ENCODE data around the gene GMFB.

The GMFB gene

DNA sequence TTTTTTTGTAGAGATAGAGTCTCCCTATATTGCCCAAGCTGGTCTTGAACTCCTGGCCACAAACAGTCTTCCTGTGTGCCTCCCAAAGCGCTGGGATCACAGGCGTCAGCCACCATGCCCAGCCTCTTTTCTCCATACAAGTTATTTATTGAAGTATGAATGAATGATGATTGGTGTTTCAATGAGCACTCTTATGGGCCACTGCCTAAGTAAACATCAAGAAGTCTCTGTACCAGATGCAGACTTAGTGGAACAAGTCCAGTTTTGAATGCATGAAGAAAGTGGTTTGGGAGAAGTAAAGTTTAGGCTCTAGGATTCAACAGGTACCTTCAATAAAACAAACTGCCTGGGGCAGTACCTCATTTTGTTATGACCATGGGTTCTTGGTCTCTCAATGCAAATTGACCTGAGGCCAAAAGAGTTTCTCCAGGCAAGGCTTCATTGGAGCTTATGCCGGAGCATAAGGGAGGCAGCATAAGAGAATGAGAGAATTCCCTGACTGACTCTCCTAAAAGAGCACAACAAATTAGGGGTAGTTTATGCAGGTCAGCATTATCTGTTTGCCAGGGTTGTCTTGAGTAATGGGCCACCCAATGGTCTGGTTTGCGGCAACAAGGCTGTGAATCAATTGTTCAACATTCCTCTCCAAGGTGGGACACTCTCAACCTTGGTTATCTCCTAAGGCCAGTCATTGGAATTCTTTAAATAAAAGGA lies 1.1 kb upstream of the GMFB start:
- Histone ChIP-seq H3K27me3 (ENCODE audit: insufficient read depth, poor library complexity, severe bottlenecking) (no peaks in the 10 kb centered on the region), H3K27ac (ENCODE audit: poor library complexity, severe bottlenecking) (peak overlapping the region; percentile 85), H3K4me1 (ENCODE audit: insufficient read depth, poor library complexity, severe bottlenecking) (peaks cover 10% of the 10 kb centered on the region), H3K36me3 (ENCODE audit: low read depth) (0 out of 2 replicates have a peak, but pooled peaks cover 3% of the 10 kb centered on the region), H3K9me3 (ENCODE audit: severe bottlenecking) (no peaks in the 10 kb centered on the region), H3K4me3 (ENCODE audit: severe bottlenecking) (peak overlapping the region; percentile 61)
- TF ChIP-seq, protein P1, sequence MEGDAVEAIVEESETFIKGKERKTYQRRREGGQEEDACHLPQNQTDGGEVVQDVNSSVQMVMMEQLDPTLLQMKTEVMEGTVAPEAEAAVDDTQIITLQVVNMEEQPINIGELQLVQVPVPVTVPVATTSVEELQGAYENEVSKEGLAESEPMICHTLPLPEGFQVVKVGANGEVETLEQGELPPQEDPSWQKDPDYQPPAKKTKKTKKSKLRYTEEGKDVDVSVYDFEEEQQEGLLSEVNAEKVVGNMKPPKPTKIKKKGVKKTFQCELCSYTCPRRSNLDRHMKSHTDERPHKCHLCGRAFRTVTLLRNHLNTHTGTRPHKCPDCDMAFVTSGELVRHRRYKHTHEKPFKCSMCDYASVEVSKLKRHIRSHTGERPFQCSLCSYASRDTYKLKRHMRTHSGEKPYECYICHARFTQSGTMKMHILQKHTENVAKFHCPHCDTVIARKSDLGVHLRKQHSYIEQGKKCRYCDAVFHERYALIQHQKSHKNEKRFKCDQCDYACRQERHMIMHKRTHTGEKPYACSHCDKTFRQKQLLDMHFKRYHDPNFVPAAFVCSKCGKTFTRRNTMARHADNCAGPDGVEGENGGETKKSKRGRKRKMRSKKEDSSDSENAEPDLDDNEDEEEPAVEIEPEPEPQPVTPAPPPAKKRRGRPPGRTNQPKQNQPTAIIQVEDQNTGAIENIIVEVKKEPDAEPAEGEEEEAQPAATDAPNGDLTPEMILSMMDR (IDR thresholded peaks at IDR 0.05; ENCODE audit: poor library complexity, severe bottlenecking) = no peak
- DNase-seq (ENCODE audit: low spot score) (no peak), ATAC-seq (ENCODE audit: low read depth) (no peak)

DNA sequence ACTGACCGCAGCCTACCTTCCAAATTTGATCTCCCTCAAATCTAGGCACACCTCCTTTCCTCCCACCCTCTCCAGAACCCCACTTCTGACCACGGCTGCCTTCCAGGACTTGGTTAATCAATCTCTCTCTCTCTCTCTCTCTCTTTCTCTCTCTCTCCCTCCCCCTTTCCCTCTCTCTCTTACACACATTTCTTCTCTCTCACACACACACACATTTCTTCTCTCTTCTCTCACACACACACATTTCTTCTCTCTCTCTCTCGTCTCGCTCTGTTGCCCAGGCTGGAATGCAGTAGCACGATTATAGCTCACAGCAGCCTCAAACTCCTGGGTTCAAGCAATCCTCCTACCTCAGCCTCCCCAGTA lies 521 bp upstream of the GMFB start:
- peak overlapping the region; percentile 85 for H3K27ac ChIP-seq (ENCODE audit: poor library complexity, severe bottlenecking)
- TF ChIP-seq, protein P1 (IDR thresholded peaks at IDR 0.05; ENCODE audit: poor library complexity, severe bottlenecking) = peak; percentile 33
- no peaks in the 10 kb centered on the region for H3K27me3 ChIP-seq (ENCODE audit: insufficient read depth, poor library complexity, severe bottlenecking)
- ATAC-seq (ENCODE audit: low read depth) (peak; percentile 1; the same call in 2 of the 3 replicates), DNase-seq (ENCODE audit: low spot score) (no peak)
- H3K36me3 ChIP-seq (ENCODE audit: low read depth) = 0 out of 2 replicates have a peak, but pooled peaks cover 3% of the 10 kb centered on the region
- peak overlapping the region; percentile 61 for H3K4me3 ChIP-seq (ENCODE audit: severe bottlenecking)
- H3K4me1 ChIP-seq (ENCODE audit: insufficient read depth, poor library complexity, severe bottlenecking) = peaks cover 10% of the 10 kb centered on the region
- no peaks in the 10 kb centered on the region for H3K9me3 ChIP-seq (ENCODE audit: severe bottlenecking)

DNA sequence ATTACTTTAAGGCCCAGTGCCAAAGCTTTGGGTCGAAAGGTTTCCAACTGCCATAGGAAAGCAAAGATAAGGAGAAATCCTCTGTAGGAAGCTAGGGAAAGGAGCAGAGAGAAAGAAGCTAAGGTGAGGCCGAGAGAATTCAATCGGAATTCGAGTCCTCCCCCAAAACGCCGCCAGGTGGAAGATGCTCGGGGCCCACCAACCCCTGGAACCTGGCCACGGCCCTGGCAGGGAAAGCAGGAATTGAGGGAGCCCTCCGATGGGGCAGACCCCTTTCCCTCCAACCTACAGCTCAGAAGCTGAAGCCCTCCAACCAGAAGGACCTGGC lies 498 bp downstream of the GMFB start:
- peaks cover 9% of the 10 kb centered on the region for H3K36me3 ChIP-seq (ENCODE audit: low read depth)
- no peak for DNase-seq (ENCODE audit: low spot score)
- peak overlapping the region; percentile 61 for H3K4me3 ChIP-seq (ENCODE audit: severe bottlenecking)
- TF ChIP-seq, protein P1 (IDR thresholded peaks at IDR 0.05; ENCODE audit: poor library complexity, severe bottlenecking) = no peak
- peaks cover 20% of the 10 kb centered on the region for H3K4me1 ChIP-seq (ENCODE audit: insufficient read depth, poor library complexity, severe bottlenecking)
- no peaks in the 10 kb centered on the region for H3K27me3 ChIP-seq (ENCODE audit: insufficient read depth, poor library complexity, severe bottlenecking)
- no peaks in the 10 kb centered on the region for H3K9me3 ChIP-seq (ENCODE audit: severe bottlenecking)
- ATAC-seq (ENCODE audit: low read depth) = peak; percentile 42
- H3K27ac ChIP-seq (ENCODE audit: poor library complexity, severe bottlenecking) = peak overlapping the region; percentile 85

DNA sequence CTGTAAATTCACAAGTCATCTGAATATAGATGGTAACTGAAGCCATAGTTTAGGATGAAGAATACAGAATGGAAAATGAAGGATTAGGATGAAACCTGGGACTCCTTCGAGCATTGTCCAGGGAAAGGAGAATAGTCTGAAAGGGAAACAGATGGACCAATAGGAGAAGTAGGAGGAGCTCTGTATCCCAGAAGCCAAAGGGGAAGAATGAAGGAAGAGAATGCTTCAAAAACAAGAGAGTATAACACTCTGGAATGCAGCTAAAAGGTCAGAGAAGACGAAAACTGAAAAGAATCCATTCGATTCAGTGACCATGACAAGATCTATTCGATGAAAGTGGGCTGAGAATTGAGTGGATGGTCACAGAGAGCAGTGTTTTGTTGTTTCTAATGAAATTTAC lies 1.0 kb downstream of the GMFB start:
- Histone ChIP-seq H3K36me3 (ENCODE audit: low read depth) (peaks cover 14% of the 10 kb centered on the region), H3K4me3 (ENCODE audit: severe bottlenecking) (peak overlapping the region; percentile 61), H3K27ac (ENCODE audit: poor library complexity, severe bottlenecking) (peak overlapping the region; percentile 85), H3K27me3 (ENCODE audit: insufficient read depth, poor library complexity, severe bottlenecking) (no peaks in the 10 kb centered on the region), H3K9me3 (ENCODE audit: severe bottlenecking) (no peaks in the 10 kb centered on the region), H3K4me1 (ENCODE audit: insufficient read depth, poor library complexity, severe bottlenecking) (peaks cover 25% of the 10 kb centered on the region)
- ATAC-seq (ENCODE audit: low read depth) (peak; percentile 40), DNase-seq (ENCODE audit: low spot score) (no peak)
- TF ChIP-seq, protein P1 (IDR thresholded peaks at IDR 0.05; ENCODE audit: poor library complexity, severe bottlenecking) = no peak

GRCh38 chr14:54486685-54487084 lies 2.1 kb downstream of the GMFB start:
- TF ChIP-seq, protein P1 (IDR thresholded peaks at IDR 0.05; ENCODE audit: poor library complexity, severe bottlenecking) = no peak
- peaks cover 36% of the 10 kb centered on the region for H3K4me1 ChIP-seq (ENCODE audit: insufficient read depth, poor library complexity, severe bottlenecking)
- H3K4me3 ChIP-seq (ENCODE audit: severe bottlenecking) = no peak overlapping the region
- H3K27ac ChIP-seq (ENCODE audit: poor library complexity, severe bottlenecking) = no peak overlapping the region
- no peaks in the 10 kb centered on the region for H3K9me3 ChIP-seq (ENCODE audit: severe bottlenecking)
- ATAC-seq (ENCODE audit: low read depth) = no peak
- no peak for DNase-seq (ENCODE audit: low spot score)
- H3K27me3 ChIP-seq (ENCODE audit: insufficient read depth, poor library complexity, severe bottlenecking) = no peaks in the 10 kb centered on the region
- H3K36me3 ChIP-seq (ENCODE audit: low read depth) = peaks cover 25% of the 10 kb centered on the region
